ENCODE results near the gene GYPB.
"Not testable (repeated sequence)": the region's sequence is repeated elsewhere in the genome, so short reads cannot be mapped to it uniquely, and the experiment has no call there.

GRCh38 chr4:144005558-144005953, 13.6 kb downstream of the GYPB start:
- TF ChIP-seq CTCF, EZH2phosphoT487 (IDR thresholded peaks at IDR 0.05): not testable (repeated sequence)
